CD4-positive, alpha-beta T cell (primary cell): Measurements from ENCODE around the gene FBLN5. TPM values are rescaled to one million over a fixed set of nuclear protein-coding genes. Genes with fewer than 3 reads are reported as not detected.

Experiments
- ATAC-seq: fragments of 200-7000 bp; cut with Tn5 transposase; one replicate; pipeline ENCODE4 v1.10.0; 2022; ENCODE audit warnings: mild to moderate bottlenecking; ENCODE audit not compliant: poor library complexity
- CTCF ChIA-PET: fragments of 350-600 bp; sonication (Branson Sonifier 250); formaldehyde crosslinking; loops from one replicate; lab custom pipeline; 2021; ENCODE audit warnings: antibody characterized with exemption, inconsistent platforms; lab: Charles Lee
- POLR2A ChIA-PET: fragments of 350-600 bp; sonication (Branson Sonifier 250); formaldehyde crosslinking; loops from one replicate; lab custom pipeline; 2021; ENCODE audit warnings: antibody characterized with exemption, inconsistent platforms; lab: Charles Lee
- DNase-seq, 14 experiments: peaks; one replicate each; pipeline ENCODE4 v3.0.0-alpha.2; 2013 to 2020; ENCODE audit warnings: mixed read lengths in 2 of 14
- H3K27ac ChIP-seq, 2 donors: one replicate each; pipeline versions ENCODE4 v1.5.1 to v1.7.0; 2013; ENCODE audit warnings: low read length in 2 of 2, low read depth in 1 of 2, mild to moderate bottlenecking in 1 of 2
- H3K27me3 ChIP-seq, 2 experiments: 1 replicate in 1 of 2; 2 replicates in 1 of 2; pipeline versions ENCODE4 v1.6.1 to v1.7.0; 2013; ENCODE audit warnings: low read length in 2 of 2, control low read depth in 1 of 2, mild to moderate bottlenecking in 1 of 2, moderate library complexity in 1 of 2; ENCODE audit not compliant: insufficient read depth in 2 of 2, control insufficient read depth in 1 of 2
- H3K36me3 ChIP-seq: one replicate; pipeline ENCODE4 v1.6.1; 2013; ENCODE audit warnings: low read length, control low read depth; ENCODE audit not compliant: insufficient read depth
- H3K4me1 ChIP-seq: one replicate; pipeline ENCODE4 v1.6.1; 2013; ENCODE audit warnings: low read length, control low read depth; ENCODE audit not compliant: insufficient read depth
- H3K4me3 ChIP-seq: one replicate; pipeline ENCODE4 v1.5.1; 2013; ENCODE audit warnings: mild to moderate bottlenecking, low read length, moderate library complexity
- H3K9me3 ChIP-seq, 2 experiments: 1 replicate in 1 of 2; 2 replicates in 1 of 2; pipeline versions ENCODE4 v1.6.1 to v1.7.0; 2013; ENCODE audit warnings: low read length in 2 of 2, mild to moderate bottlenecking in 2 of 2, control low read depth in 1 of 2, moderate library complexity in 1 of 2; ENCODE audit not compliant: control insufficient read depth in 1 of 2, insufficient read depth in 1 of 2
- H3K27ac Mint-ChIP-seq: one replicate; pipeline ENCODE4 v1.8.0; 2020; ENCODE audit warnings: mixed read lengths
- H3K27me3 Mint-ChIP-seq: one replicate; pipeline ENCODE4 v1.8.0; 2021; ENCODE audit warnings: mixed read lengths
- H3K36me3 Mint-ChIP-seq: one replicate; pipeline ENCODE4 v1.8.0; 2021; ENCODE audit warnings: low read depth, mixed read lengths
- H3K4me1 Mint-ChIP-seq: one replicate; pipeline ENCODE4 v1.8.0; 2021; ENCODE audit warnings: low read depth, mixed read lengths
- H3K4me3 Mint-ChIP-seq: one replicate; pipeline ENCODE4 v1.8.0; 2020; ENCODE audit warnings: mild to moderate bottlenecking, mixed read lengths
- H3K9me3 Mint-ChIP-seq: one replicate; pipeline ENCODE4 v1.8.0; 2020; ENCODE audit warnings: mixed read lengths
- intact Hi-C, 2 experiments: fragments of 100-400 bp; cut with DNase I in 1 of 2; cut with micrococcal nuclease in 1 of 2; formaldehyde crosslinking; loops; one replicate each; pipeline versions ENCODE4 v1.15.1 to v1.9.0; 2023 to 2025; cut with DNase I, micrococcal nuclease
- total RNA-seq, 174 experiments: library from RNA in 2 of 174; stranded (reverse) in 2 of 174; gene quantifications; one replicate each; pipeline ENCODE4 v1.2.3 and lab custom pipeline; 2021 to 2026
- TF ChIP-seq, protein P1 (sequence below): fragments of 200-600 bp; IDR thresholded peaks from one replicate; pipeline ENCODE4 v1.8.0; 2022; ENCODE audit warnings: antibody characterized with exemption, mild to moderate bottlenecking

The FBLN5 gene
- total RNA-seq, 2 experiments from 2014 or later = 1.2 to 1.5 TPM

DNA sequence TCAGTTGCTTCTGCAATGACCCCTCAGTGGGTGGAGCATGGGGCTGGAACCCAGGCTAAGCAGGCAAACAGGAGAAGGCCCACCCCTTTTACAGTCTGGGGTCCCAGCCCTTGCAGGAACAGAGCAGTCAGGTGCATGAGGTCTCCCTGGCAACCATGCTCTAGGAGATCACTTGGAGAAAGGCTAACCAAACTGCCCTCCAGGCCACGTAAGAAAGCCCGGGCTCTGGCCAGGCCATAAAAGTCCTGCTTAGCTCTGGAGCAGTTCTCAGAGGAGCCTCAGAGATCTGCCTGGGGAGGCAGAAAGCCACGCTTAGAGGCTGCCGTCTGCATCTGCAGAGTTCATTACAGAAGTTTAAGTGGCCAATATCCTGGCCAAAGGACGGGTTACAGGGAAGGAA, 65.1 kb downstream of the FBLN5 start:
- Mint-ChIP-seq H3K4me3 (no peak overlapping the region), H3K36me3 (peaks cover 4% of the 10 kb centered on the region), H3K4me1 (peaks cover 52% of the 10 kb centered on the region), H3K27me3 (no peaks in the 10 kb centered on the region), H3K27ac (no peak overlapping the region), H3K9me3 (no peaks in the 10 kb centered on the region)
- POLR2A ChIA-PET = interaction anchor here (0.8 to 1.7 kb wide), 4 partner anchors 8 to 19 kb away, joined by 3 to 12 read pairs (median 7); no protein-coding TSS in a partner anchor
- Histone ChIP-seq H3K4me1 (peaks cover 28% of the 10 kb centered on the region), H3K4me3 (no peak overlapping the region), H3K27ac (no peak overlapping the region), H3K27me3 (no peaks in the 10 kb centered on the region), H3K9me3 (no peaks in the 10 kb centered on the region), H3K36me3 (no peaks in the 10 kb centered on the region)
- ATAC-seq (no peak), DNase-seq (no peak)
- CTCF ChIA-PET = interaction anchor here (0.9 to 1.4 kb wide), 2 partner anchors 8 to 29 kb away, joined by 3 to 5 read pairs; no protein-coding TSS in a partner anchor
- intact Hi-C loops = no loop called here
- TF ChIP-seq, protein P1, sequence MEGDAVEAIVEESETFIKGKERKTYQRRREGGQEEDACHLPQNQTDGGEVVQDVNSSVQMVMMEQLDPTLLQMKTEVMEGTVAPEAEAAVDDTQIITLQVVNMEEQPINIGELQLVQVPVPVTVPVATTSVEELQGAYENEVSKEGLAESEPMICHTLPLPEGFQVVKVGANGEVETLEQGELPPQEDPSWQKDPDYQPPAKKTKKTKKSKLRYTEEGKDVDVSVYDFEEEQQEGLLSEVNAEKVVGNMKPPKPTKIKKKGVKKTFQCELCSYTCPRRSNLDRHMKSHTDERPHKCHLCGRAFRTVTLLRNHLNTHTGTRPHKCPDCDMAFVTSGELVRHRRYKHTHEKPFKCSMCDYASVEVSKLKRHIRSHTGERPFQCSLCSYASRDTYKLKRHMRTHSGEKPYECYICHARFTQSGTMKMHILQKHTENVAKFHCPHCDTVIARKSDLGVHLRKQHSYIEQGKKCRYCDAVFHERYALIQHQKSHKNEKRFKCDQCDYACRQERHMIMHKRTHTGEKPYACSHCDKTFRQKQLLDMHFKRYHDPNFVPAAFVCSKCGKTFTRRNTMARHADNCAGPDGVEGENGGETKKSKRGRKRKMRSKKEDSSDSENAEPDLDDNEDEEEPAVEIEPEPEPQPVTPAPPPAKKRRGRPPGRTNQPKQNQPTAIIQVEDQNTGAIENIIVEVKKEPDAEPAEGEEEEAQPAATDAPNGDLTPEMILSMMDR = no peak

DNA sequence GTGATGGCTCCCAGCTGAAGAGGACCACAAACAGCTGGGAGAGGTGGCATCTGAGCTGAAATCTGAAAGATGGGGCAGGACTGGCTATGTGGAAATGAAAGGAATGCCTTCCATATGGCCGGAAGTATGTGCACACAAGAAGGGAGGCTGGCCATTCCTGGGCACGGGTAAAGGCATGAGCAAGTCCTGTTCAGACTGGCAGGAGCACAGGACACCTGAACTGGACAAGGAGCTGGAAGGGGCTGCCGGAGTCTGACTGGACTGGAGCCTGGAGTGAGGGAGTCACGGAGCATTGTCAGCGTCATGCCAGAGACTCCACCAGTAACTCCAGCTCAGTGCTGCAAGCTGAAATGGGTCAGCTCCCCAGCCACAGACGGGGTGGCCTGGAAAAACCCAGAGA, 68.3 kb downstream of the FBLN5 start:
- CTCF ChIA-PET = interaction anchor here (1.2 kb wide), 1 partner anchor 18 kb away, joined by 3 read pairs; no protein-coding TSS in a partner anchor
- ATAC-seq = no peak
- Mint-ChIP-seq H3K9me3 (no peaks in the 10 kb centered on the region), H3K27me3 (no peaks in the 10 kb centered on the region), H3K4me1 (peaks cover 82% of the 10 kb centered on the region), H3K4me3 (no peak overlapping the region), H3K36me3 (peaks cover 4% of the 10 kb centered on the region), H3K27ac (peak overlapping the region; percentile 95)
- POLR2A ChIA-PET = interaction anchor here (1.0 to 1.8 kb wide), 3 partner anchors 9 to 369 kb away, joined by 3 to 5 read pairs (median 3); partner anchors contain the start of genes PPP4R3A and TC2N
- no peak for DNase-seq
- intact Hi-C loops = no loop called here
- TF ChIP-seq, protein P1 = no peak
- no peaks in the 10 kb centered on the region for H3K36me3 ChIP-seq
- no peaks in the 10 kb centered on the region for H3K9me3 ChIP-seq
- no peak overlapping the region for H3K4me3 ChIP-seq
- H3K4me1 ChIP-seq = peaks cover 60% of the 10 kb centered on the region
- H3K27ac ChIP-seq = no peak overlapping the region
- no peaks in the 10 kb centered on the region for H3K27me3 ChIP-seq

- H3K36me3 Mint-ChIP-seq = peaks cover 4% of the 10 kb centered on the region
- peak overlapping the region; percentile 12 for H3K4me3 Mint-ChIP-seq
- no peaks in the 10 kb centered on the region for H3K36me3 ChIP-seq
- H3K27ac ChIP-seq = no peak overlapping the region
- no peaks in the 10 kb centered on the region for H3K9me3 ChIP-seq
- H3K27me3 ChIP-seq = no peaks in the 10 kb centered on the region
- POLR2A ChIA-PET = interaction anchor here (1.5 kb wide), 1 partner anchor 368 kb away, joined by 3 read pairs; the partner anchor contains the start of gene PPP4R3A
- CTCF ChIA-PET = no interaction called here
- no peaks in the 10 kb centered on the region for H3K27me3 Mint-ChIP-seq
- no peaks in the 10 kb centered on the region for H3K9me3 Mint-ChIP-seq
- TF ChIP-seq, protein P1 = no peak
- peaks cover 86% of the 10 kb centered on the region for H3K4me1 Mint-ChIP-seq
- intact Hi-C loops = no loop called here
- no peak for ATAC-seq
- peak in 1 of 14 experiments; percentile 38 for DNase-seq
- H3K4me3 ChIP-seq = no peak overlapping the region
- H3K27ac Mint-ChIP-seq = peak overlapping the region; percentile 95
- peaks cover 69% of the 10 kb centered on the region for H3K4me1 ChIP-seq
Observed at GRCh38 chr14:91878274-91878673, 69.2 kb downstream of the FBLN5 start.
